ENCODE data around the gene CHRND.

CHRND gene

GRCh38 chr2:232496501-232497270 is 29.3 kb upstream of the CHRND start:
- H3K4me3 ChIP-seq (ENCODE audit: insufficient read depth, low read depth, low read length): no peak overlapping the region
- no peaks in the 10 kb centered on the region for H3K36me3 ChIP-seq (ENCODE audit: control insufficient read depth, insufficient read depth, low read length)
- H3K4me1 ChIP-seq (ENCODE audit: control insufficient read depth, insufficient read depth, low read length): peaks cover 9% of the 10 kb centered on the region
- H3K27me3 ChIP-seq (ENCODE audit: control insufficient read depth, insufficient read depth, low read length, poor library complexity, severe bottlenecking): peaks cover 8% of the 10 kb centered on the region
- H3K9me3 ChIP-seq (ENCODE audit: control insufficient read depth, low read length): no peaks in the 10 kb centered on the region
- no peak overlapping the region for H3K27ac ChIP-seq (ENCODE audit: insufficient read depth, low read depth, low read length, poor library complexity, severe bottlenecking)
- 82 to 85% methylated on average over 20 of the region's 20 CpGs for WGBS, 2 experiments

- H3K9me3 ChIP-seq (ENCODE audit: control insufficient read depth, low read length): no peaks in the 10 kb centered on the region
- 59 to 62% methylated on average over 11 to 13 of the region's 13 CpGs for WGBS, 2 experiments
- H3K36me3 ChIP-seq (ENCODE audit: control insufficient read depth, insufficient read depth, low read length): no peaks in the 10 kb centered on the region
- no peak overlapping the region for H3K27ac ChIP-seq (ENCODE audit: insufficient read depth, low read depth, low read length, poor library complexity, severe bottlenecking)
- peaks cover 11% of the 10 kb centered on the region for H3K4me1 ChIP-seq (ENCODE audit: control insufficient read depth, insufficient read depth, low read length)
- H3K27me3 ChIP-seq (ENCODE audit: control insufficient read depth, insufficient read depth, low read length, poor library complexity, severe bottlenecking): peaks cover 14% of the 10 kb centered on the region
- no peak overlapping the region for H3K4me3 ChIP-seq (ENCODE audit: insufficient read depth, low read depth, low read length)
These were observed 28.6 kb upstream of the CHRND start for GRCh38 chr2:232497348-232497747.

- H3K36me3 ChIP-seq (ENCODE audit: control insufficient read depth, insufficient read depth, low read length): no peaks in the 10 kb centered on the region
- peaks cover 14% of the 10 kb centered on the region for H3K4me1 ChIP-seq (ENCODE audit: control insufficient read depth, insufficient read depth, low read length)
- WGBS, 2 experiments: 92 to 96% methylated on average over 3 of the region's 3 CpGs
- H3K4me3 ChIP-seq (ENCODE audit: insufficient read depth, low read depth, low read length): no peak overlapping the region
- H3K27ac ChIP-seq (ENCODE audit: insufficient read depth, low read depth, low read length, poor library complexity, severe bottlenecking): no peak overlapping the region
- H3K9me3 ChIP-seq (ENCODE audit: control insufficient read depth, low read length): no peaks in the 10 kb centered on the region
- peaks cover 20% of the 10 kb centered on the region for H3K27me3 ChIP-seq (ENCODE audit: control insufficient read depth, insufficient read depth, low read length, poor library complexity, severe bottlenecking)
These were observed 27.5 kb upstream of the CHRND start for GRCh38 chr2:232498452-232498851.

DNA sequence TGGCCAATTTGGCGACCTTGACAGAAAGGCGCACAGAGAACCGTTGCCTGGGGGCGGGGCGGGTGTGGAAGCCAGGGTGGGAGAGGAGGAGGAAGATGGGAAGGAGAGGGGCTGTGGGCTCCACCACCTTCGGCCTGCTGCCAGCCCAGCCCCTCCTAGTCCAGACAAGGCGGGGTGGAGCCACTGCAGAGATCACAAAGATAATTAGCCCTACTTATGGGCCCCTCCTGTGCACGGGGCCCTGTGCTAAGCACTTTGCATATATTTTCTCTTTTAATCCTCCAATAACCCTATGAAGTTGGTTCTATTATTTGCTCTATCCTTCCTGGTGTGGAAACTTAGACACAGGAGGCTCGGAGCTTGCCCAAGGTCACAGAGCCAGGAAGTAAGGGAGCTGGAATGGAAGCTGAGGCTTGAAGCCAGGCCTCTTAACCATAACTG is 24.6 kb upstream of the CHRND start:
- Histone ChIP-seq H3K36me3 (ENCODE audit: control insufficient read depth, insufficient read depth, low read length) (no peaks in the 10 kb centered on the region), H3K27ac (ENCODE audit: insufficient read depth, low read depth, low read length, poor library complexity, severe bottlenecking) (no peak overlapping the region), H3K4me1 (ENCODE audit: control insufficient read depth, insufficient read depth, low read length) (peaks cover 14% of the 10 kb centered on the region), H3K9me3 (ENCODE audit: control insufficient read depth, low read length) (no peaks in the 10 kb centered on the region), H3K27me3 (ENCODE audit: control insufficient read depth, insufficient read depth, low read length, poor library complexity, severe bottlenecking) (peaks cover 49% of the 10 kb centered on the region), H3K4me3 (ENCODE audit: insufficient read depth, low read depth, low read length) (no peak overlapping the region)
- WGBS, 2 experiments: 74 to 79% methylated on average over 9 of the region's 9 CpGs

- Histone ChIP-seq H3K9me3 (ENCODE audit: control insufficient read depth, low read length) (no peaks in the 10 kb centered on the region), H3K27ac (ENCODE audit: insufficient read depth, low read depth, low read length, poor library complexity, severe bottlenecking) (no peak overlapping the region), H3K4me3 (ENCODE audit: insufficient read depth, low read depth, low read length) (no peak overlapping the region), H3K27me3 (ENCODE audit: control insufficient read depth, insufficient read depth, low read length, poor library complexity, severe bottlenecking) (peaks cover 54% of the 10 kb centered on the region), H3K36me3 (ENCODE audit: control insufficient read depth, insufficient read depth, low read length) (no peaks in the 10 kb centered on the region), H3K4me1 (ENCODE audit: control insufficient read depth, insufficient read depth, low read length) (peaks cover 18% of the 10 kb centered on the region)
- 26 to 27% methylated on average over 10 of the region's 10 CpGs for WGBS, 2 experiments
These were observed 24.1 kb upstream of the CHRND start for GRCh38 chr2:232501794-232502390.

GRCh38 chr2:232502511-232502910 is 23.4 kb upstream of the CHRND start:
- peaks cover 12% of the 10 kb centered on the region for H3K4me1 ChIP-seq (ENCODE audit: control insufficient read depth, insufficient read depth, low read length)

GRCh38 chr2:232502911-232503808 is 22.8 kb upstream of the CHRND start:
- Histone ChIP-seq H3K4me3 (ENCODE audit: insufficient read depth, low read depth, low read length) (peak overlapping the region; percentile 34), H3K36me3 (ENCODE audit: control insufficient read depth, insufficient read depth, low read length) (no peaks in the 10 kb centered on the region), H3K9me3 (ENCODE audit: control insufficient read depth, low read length) (no peaks in the 10 kb centered on the region), H3K27ac (ENCODE audit: insufficient read depth, low read depth, low read length, poor library complexity, severe bottlenecking) (no peak overlapping the region), H3K4me1 (ENCODE audit: control insufficient read depth, insufficient read depth, low read length) (peaks cover 11% of the 10 kb centered on the region), H3K27me3 (ENCODE audit: control insufficient read depth, insufficient read depth, low read length, poor library complexity, severe bottlenecking) (peaks cover 55% of the 10 kb centered on the region)
- 0 to 1% methylated on average over 74 to 75 of the region's 75 CpGs for WGBS, 2 experiments

More at GRCh38 chr2:232502511-232502910, 23.4 kb upstream of the CHRND start:
- Histone ChIP-seq H3K27me3 (ENCODE audit: control insufficient read depth, insufficient read depth, low read length, poor library complexity, severe bottlenecking) (peaks cover 55% of the 10 kb centered on the region), H3K4me3 (ENCODE audit: insufficient read depth, low read depth, low read length) (peak overlapping the region; percentile 25), H3K27ac (ENCODE audit: insufficient read depth, low read depth, low read length, poor library complexity, severe bottlenecking) (no peak overlapping the region), H3K36me3 (ENCODE audit: control insufficient read depth, insufficient read depth, low read length) (no peaks in the 10 kb centered on the region), H3K9me3 (ENCODE audit: control insufficient read depth, low read length) (no peaks in the 10 kb centered on the region)
- 4 to 5% methylated on average over 18 to 19 of the region's 21 CpGs for WGBS, 2 experiments

DNA sequence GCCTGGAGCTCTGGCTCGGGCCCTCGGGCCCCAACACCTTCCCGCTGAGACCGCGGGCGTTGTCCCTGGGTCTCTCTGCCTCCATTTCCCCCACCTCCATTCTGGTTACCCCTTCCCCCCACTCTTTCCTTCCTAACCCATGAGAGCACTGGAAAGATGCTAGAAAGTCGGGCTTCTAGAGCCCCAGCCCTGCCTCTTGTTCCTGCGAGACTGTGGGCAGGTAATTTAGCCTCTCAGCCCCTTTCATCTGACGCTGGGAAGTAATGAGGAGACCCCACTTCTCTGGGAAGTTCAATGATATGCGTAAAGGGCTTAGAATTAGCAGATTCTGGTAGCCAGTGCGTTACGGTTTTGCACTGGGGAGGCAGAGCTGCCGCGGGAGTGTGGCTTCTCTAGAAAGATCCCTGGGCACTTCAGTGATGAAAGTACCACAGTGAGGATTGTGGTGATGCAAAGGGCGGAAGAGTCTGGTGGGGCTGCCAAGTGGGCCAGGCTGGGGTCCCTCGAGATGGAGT is 22.1 kb upstream of the CHRND start:
- H3K9me3 ChIP-seq (ENCODE audit: control insufficient read depth, low read length): no peaks in the 10 kb centered on the region
- H3K36me3 ChIP-seq (ENCODE audit: control insufficient read depth, insufficient read depth, low read length): no peaks in the 10 kb centered on the region
- H3K27ac ChIP-seq (ENCODE audit: insufficient read depth, low read depth, low read length, poor library complexity, severe bottlenecking): no peak overlapping the region
- H3K27me3 ChIP-seq (ENCODE audit: control insufficient read depth, insufficient read depth, low read length, poor library complexity, severe bottlenecking): peaks cover 55% of the 10 kb centered on the region
- WGBS, 2 experiments: 21 to 23% methylated on average over 16 of the region's 16 CpGs
- H3K4me1 ChIP-seq (ENCODE audit: control insufficient read depth, insufficient read depth, low read length): peaks cover 11% of the 10 kb centered on the region
- H3K4me3 ChIP-seq (ENCODE audit: insufficient read depth, low read depth, low read length): peak overlapping the region; percentile 34

GRCh38 chr2:232504438-232504837 is 21.5 kb upstream of the CHRND start:
- H3K4me1 ChIP-seq (ENCODE audit: control insufficient read depth, insufficient read depth, low read length): peaks cover 11% of the 10 kb centered on the region
- no peaks in the 10 kb centered on the region for H3K9me3 ChIP-seq (ENCODE audit: control insufficient read depth, low read length)
- H3K4me3 ChIP-seq (ENCODE audit: insufficient read depth, low read depth, low read length): no peak overlapping the region
- 92% methylated on average over 2 of the region's 2 CpGs for WGBS, 2 experiments
- H3K27me3 ChIP-seq (ENCODE audit: control insufficient read depth, insufficient read depth, low read length, poor library complexity, severe bottlenecking): peaks cover 55% of the 10 kb centered on the region
- no peak overlapping the region for H3K27ac ChIP-seq (ENCODE audit: insufficient read depth, low read depth, low read length, poor library complexity, severe bottlenecking)
- no peaks in the 10 kb centered on the region for H3K36me3 ChIP-seq (ENCODE audit: control insufficient read depth, insufficient read depth, low read length)

All from ectodermal cell (in vitro differentiated cells).